ENCODE results near the gene PHF13.
"Not testable (repeated sequence)": the region's sequence is repeated elsewhere in the genome, so short reads cannot be mapped to it uniquely, and the experiment has no call there.

The PHF13 gene

GRCh38 chr1:6631058-6631457 is 17.5 kb downstream of the PHF13 start:
- DNase-seq (ENCODE audit: low read depth): no peak

GRCh38 chr1:6632588-6633514 is 19.3 kb downstream of the PHF13 start:
- DNase-seq (ENCODE audit: low read depth): no peak

GRCh38 chr1:6634371-6635052 is 21.0 kb downstream of the PHF13 start:
- no peak for DNase-seq (ENCODE audit: low read depth)

- DNase-seq (ENCODE audit: low read depth): no peak
Measured at GRCh38 chr1:6635161-6635909, 21.8 kb downstream of the PHF13 start.

GRCh38 chr1:6635910-6636760 is 22.6 kb downstream of the PHF13 start:
- DNase-seq (ENCODE audit: low read depth): no peak

GRCh38 chr1:6636778-6637177 is 23.2 kb downstream of the PHF13 start:
- DNase-seq (ENCODE audit: low read depth): not testable (repeated sequence)

GRCh38 chr1:6637770-6638169 is 24.2 kb downstream of the PHF13 start:
- no peak for DNase-seq (ENCODE audit: low read depth)

GRCh38 chr1:6638226-6638625 is 24.7 kb downstream of the PHF13 start:
- no peak for DNase-seq (ENCODE audit: low read depth)

- not testable (repeated sequence) for DNase-seq (ENCODE audit: low read depth)
Measured at GRCh38 chr1:6640867-6641266, 27.3 kb downstream of the PHF13 start.

GRCh38 chr1:6645018-6645417 is 31.5 kb downstream of the PHF13 start:
- DNase-seq (ENCODE audit: low read depth): no peak

- no peak for DNase-seq (ENCODE audit: low read depth)
Measured at GRCh38 chr1:6646499-6647148, 33.1 kb downstream of the PHF13 start.

- DNase-seq (ENCODE audit: low read depth): no peak
Measured at GRCh38 chr1:6648556-6648955, 35.0 kb downstream of the PHF13 start.

- DNase-seq (ENCODE audit: low read depth): no peak
Measured at GRCh38 chr1:6651909-6652308, 38.4 kb downstream of the PHF13 start.

GRCh38 chr1:6652986-6653385 is 39.5 kb downstream of the PHF13 start:
- DNase-seq (ENCODE audit: low read depth): no peak

- DNase-seq (ENCODE audit: low read depth): no peak
Measured at GRCh38 chr1:6653436-6654290, 40.1 kb downstream of the PHF13 start.

GRCh38 chr1:6657138-6657537 is 43.6 kb downstream of the PHF13 start:
- no peak for DNase-seq (ENCODE audit: low read depth)

- DNase-seq (ENCODE audit: low read depth): no peak
Measured at GRCh38 chr1:6658359-6659060, 45.0 kb downstream of the PHF13 start.

GRCh38 chr1:6660415-6661049 is 47.0 kb downstream of the PHF13 start:
- no peak for DNase-seq (ENCODE audit: low read depth)

- not testable (repeated sequence) for DNase-seq (ENCODE audit: low read depth)
Measured at GRCh38 chr1:6662468-6662867, 48.9 kb downstream of the PHF13 start.

Data from activated gamma-delta T cell treated with anti-CD3 and anti-CD28 coated beads, Interleukin-2, amount 50 U/mL, for 16 hours (primary cell).